Neural cell (in vitro differentiated cells): ENCODE data around the gene AP3D1.

Experiments used
- SMC3 ChIP-seq: fragments of 450-650 bp; conservative IDR thresholded peaks from 2 replicates; pipeline ENCODE4 v1.6.1; 2014; ENCODE audit warnings: antibody characterized with exemption, mild to moderate bottlenecking, moderate library complexity; ENCODE audit not compliant: poor library complexity
- TF ChIP-seq, protein P1 (sequence below): fragments of 450-650 bp; IDR thresholded peaks from 2 replicates; pipeline ENCODE4 v1.5.1; 2014; ENCODE audit warnings: antibody characterized with exemption, mild to moderate bottlenecking, moderate library complexity; ENCODE audit not compliant: poor library complexity, severe bottlenecking

DNA sequence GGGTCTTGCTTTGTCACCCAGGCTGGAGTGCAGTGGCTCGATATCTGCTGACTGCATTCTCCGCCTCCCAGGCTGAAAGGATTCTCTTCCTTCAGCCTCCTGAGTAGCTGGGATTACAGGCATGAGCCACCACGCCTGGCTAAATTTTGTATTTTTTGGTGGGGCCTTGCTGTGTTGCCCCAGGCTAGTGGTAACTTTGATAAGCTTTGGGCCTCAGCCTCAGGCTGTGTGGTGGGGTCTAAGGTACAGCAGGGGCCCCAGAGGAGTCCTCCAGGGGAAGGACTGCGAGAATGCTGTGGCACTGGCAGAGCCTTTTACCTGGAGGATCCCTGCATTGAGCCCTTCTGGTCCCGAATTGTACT lies 19.6 kb upstream of the AP3D1 start:
- TF ChIP-seq, protein P1, sequence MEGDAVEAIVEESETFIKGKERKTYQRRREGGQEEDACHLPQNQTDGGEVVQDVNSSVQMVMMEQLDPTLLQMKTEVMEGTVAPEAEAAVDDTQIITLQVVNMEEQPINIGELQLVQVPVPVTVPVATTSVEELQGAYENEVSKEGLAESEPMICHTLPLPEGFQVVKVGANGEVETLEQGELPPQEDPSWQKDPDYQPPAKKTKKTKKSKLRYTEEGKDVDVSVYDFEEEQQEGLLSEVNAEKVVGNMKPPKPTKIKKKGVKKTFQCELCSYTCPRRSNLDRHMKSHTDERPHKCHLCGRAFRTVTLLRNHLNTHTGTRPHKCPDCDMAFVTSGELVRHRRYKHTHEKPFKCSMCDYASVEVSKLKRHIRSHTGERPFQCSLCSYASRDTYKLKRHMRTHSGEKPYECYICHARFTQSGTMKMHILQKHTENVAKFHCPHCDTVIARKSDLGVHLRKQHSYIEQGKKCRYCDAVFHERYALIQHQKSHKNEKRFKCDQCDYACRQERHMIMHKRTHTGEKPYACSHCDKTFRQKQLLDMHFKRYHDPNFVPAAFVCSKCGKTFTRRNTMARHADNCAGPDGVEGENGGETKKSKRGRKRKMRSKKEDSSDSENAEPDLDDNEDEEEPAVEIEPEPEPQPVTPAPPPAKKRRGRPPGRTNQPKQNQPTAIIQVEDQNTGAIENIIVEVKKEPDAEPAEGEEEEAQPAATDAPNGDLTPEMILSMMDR: no peak
- no peak for TF ChIP-seq SMC3
